Measurements from ENCODE around the gene NOPCHAP1.
"Not testable (repeated sequence)": the region's sequence is repeated elsewhere in the genome, so short reads cannot be mapped to it uniquely, and the experiment has no call there.

NOPCHAP1 gene

GRCh38 chr12:104986022-104986941, at the start of gene NOPCHAP1:
NOPCHAP1 (plus strand) TSS chr12:104986316; CDS start chr12:104986353, 37 bp downstream.
- DNase-seq, result peak; percentile 81

GRCh38 chr12:104938371-104938770, 47.7 kb upstream of the NOPCHAP1 start:
- no peak for DNase-seq

GRCh38 chr12:104939089-104939488, 47.0 kb upstream of the NOPCHAP1 start:
- no peak for DNase-seq

- DNase-seq, result no peak
These were observed 44.7 kb upstream of the NOPCHAP1 start for GRCh38 chr12:104941454-104941853.

- no peak for DNase-seq
These were observed 44.0 kb upstream of the NOPCHAP1 start for GRCh38 chr12:104942075-104942474.

GRCh38 chr12:104943401-104943800, 42.7 kb upstream of the NOPCHAP1 start:
- DNase-seq, result not testable (repeated sequence)

- peak; percentile 6 for DNase-seq
These were observed 41.9 kb upstream of the NOPCHAP1 start for GRCh38 chr12:104944252-104944651.

- DNase-seq, result not testable (repeated sequence)
These were observed 37.4 kb upstream of the NOPCHAP1 start for GRCh38 chr12:104948716-104949115.

- DNase-seq, result peak; percentile 26
These were observed 34.2 kb upstream of the NOPCHAP1 start for GRCh38 chr12:104951759-104952509.

GRCh38 chr12:104952816-104953215, 33.3 kb upstream of the NOPCHAP1 start:
- no peak for DNase-seq

- DNase-seq, result peak; percentile 62
These were observed 32.8 kb upstream of the NOPCHAP1 start for GRCh38 chr12:104953323-104953722.

- no peak for DNase-seq
These were observed 30.4 kb upstream of the NOPCHAP1 start for GRCh38 chr12:104955703-104956102.

GRCh38 chr12:104956870-104957718, 29.0 kb upstream of the NOPCHAP1 start:
- DNase-seq, result no peak

GRCh38 chr12:104957719-104958000, 28.5 kb upstream of the NOPCHAP1 start:
- peak; percentile 7 for DNase-seq

- peak; percentile 100 for DNase-seq
These were observed 27.9 kb upstream of the NOPCHAP1 start, which contains the start of gene SLC41A2 for GRCh38 chr12:104958001-104958804. SLC41A2 (minus strand) TSS chr12:104958290; CDS start chr12:104928527, 29,763 bp downstream.

- peak; percentile 37 for DNase-seq
These were observed 27.2 kb upstream of the NOPCHAP1 start for GRCh38 chr12:104958805-104959334.

GRCh38 chr12:104959335-104959841, 26.7 kb upstream of the NOPCHAP1 start:
- no peak for DNase-seq

- no peak for DNase-seq
These were observed 25.7 kb upstream of the NOPCHAP1 start for GRCh38 chr12:104960464-104960863.

- no peak for DNase-seq
These were observed 22.4 kb upstream of the NOPCHAP1 start for GRCh38 chr12:104963757-104964156.

GRCh38 chr12:104964167-104964855, 21.8 kb upstream of the NOPCHAP1 start:
- no peak for DNase-seq

GRCh38 chr12:104964856-104965205, 21.3 kb upstream of the NOPCHAP1 start:
- DNase-seq, result no peak

Data from NCI-H226 (cell line).